NCI-H2227 treated with DMSO at 0.1 percent for 48 hours (cell line): ENCODE data around the gene ITGB6.

ENCODE experiments used
- DNase-seq: peaks from one replicate; lab custom pipeline; 2025; lab: John Stamatoyannopoulos, UW

ITGB6 gene

GRCh38 chr2:160087854-160088745 is 112.0 kb downstream of the ITGB6 start:
- no peak for DNase-seq

GRCh38 chr2:160085662-160086061 is 114.4 kb downstream of the ITGB6 start:
- no peak for DNase-seq

GRCh38 chr2:160077912-160078810 is 121.9 kb downstream of the ITGB6 start:
- DNase-seq = no peak

GRCh38 chr2:160076914-160077313 is 123.2 kb downstream of the ITGB6 start:
- DNase-seq = peak; percentile 53

GRCh38 chr2:160076241-160076640 is 123.8 kb downstream of the ITGB6 start:
- no peak for DNase-seq

GRCh38 chr2:160075171-160075570 is 124.9 kb downstream of the ITGB6 start:
- DNase-seq = no peak

- DNase-seq = no peak
Measured at GRCh38 chr2:160073284-160073888, 126.7 kb downstream of the ITGB6 start.

- no peak for DNase-seq
Measured at GRCh38 chr2:160068906-160069305, 131.2 kb downstream of the ITGB6 start.

- DNase-seq = no peak
Measured at GRCh38 chr2:160064916-160065315, 135.2 kb downstream of the ITGB6 start.

GRCh38 chr2:160063879-160064612 is 136.0 kb downstream of the ITGB6 start:
- DNase-seq = no peak

GRCh38 chr2:160063271-160063670 is 136.8 kb downstream of the ITGB6 start:
- DNase-seq = no peak

- DNase-seq = peak; percentile 51
Measured at GRCh38 chr2:160062292-160063005, 137.6 kb downstream of the ITGB6 start, which contains the start of gene PLA2R1. Gene PLA2R1, minus strand, starts transcription at chr2:160062615. Its CDS starts 212 bp downstream, at chr2:160062403.

- DNase-seq = no peak
Measured at GRCh38 chr2:160061944-160062291, 138.2 kb downstream of the ITGB6 start.

- DNase-seq = no peak
Measured at GRCh38 chr2:160061533-160061932, 138.5 kb downstream of the ITGB6 start.

GRCh38 chr2:160060297-160060696 is 139.8 kb downstream of the ITGB6 start:
- DNase-seq = no peak

GRCh38 chr2:160057356-160057755 is 142.7 kb downstream of the ITGB6 start:
- no peak for DNase-seq

- DNase-seq = no peak
Measured at GRCh38 chr2:160055726-160056108, 144.4 kb downstream of the ITGB6 start.

- DNase-seq = no peak
Measured at GRCh38 chr2:160054984-160055725, 144.9 kb downstream of the ITGB6 start.

GRCh38 chr2:160053946-160054345 is 146.1 kb downstream of the ITGB6 start:
- DNase-seq = no peak

GRCh38 chr2:160052531-160052930 is 147.5 kb downstream of the ITGB6 start:
- DNase-seq = no peak
